Measurements from ENCODE around the gene PODN. TPM values are rescaled to one million over a fixed set of nuclear protein-coding genes. Genes with fewer than 3 reads are reported as not detected.

The PODN gene
- total RNA-seq, 1 donor from 2014 or later: 245 TPM

DNA sequence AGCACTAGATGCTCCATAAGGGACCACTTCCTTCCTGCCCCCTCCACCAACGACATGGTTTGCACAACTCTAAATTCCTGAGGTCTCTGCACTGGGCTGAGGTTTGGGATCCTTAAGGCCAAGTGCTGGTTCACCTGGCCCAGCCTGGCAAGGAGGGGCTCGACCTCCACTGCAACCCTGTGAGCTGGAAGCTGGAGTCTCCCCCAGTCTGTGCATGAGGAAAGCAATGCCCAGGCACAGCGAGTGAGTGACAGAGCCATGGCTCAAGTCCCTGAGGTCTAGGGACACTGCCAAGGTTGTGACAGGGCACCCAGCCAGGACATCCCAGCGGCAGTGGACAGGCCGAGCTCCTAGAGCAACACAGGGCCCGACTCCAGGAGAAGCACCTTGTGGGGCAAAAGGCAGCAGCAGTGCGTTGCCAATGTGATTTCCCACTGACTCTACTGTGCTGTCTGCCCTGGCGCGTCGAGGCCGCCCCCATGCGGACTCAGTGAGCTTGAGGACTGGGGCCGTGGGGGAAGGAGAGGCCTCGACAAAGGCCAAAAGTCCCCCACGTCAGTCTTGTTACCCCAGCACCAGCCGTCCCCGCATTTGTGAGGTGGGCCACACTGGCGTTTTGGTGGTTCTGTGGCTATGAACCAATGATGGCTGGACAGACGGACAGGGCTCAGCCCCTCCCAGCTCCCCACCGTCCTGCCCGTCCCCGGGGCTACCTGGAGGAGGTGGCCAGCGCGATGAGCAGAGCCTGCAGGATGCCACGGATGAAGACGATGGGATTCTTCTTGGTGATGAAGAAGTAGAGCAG lies 30.0 kb downstream of the PODN start:
- Histone ChIP-seq H3K4me3 (no peak overlapping the region), H3K36me3 (no peaks in the 10 kb centered on the region)

GRCh38 chr1:53092659-53093450 lies 30.8 kb downstream of the PODN start:
- intact Hi-C loops (cut with DNase I): no loop called here
- no peaks in the 10 kb centered on the region for H3K9me3 ChIP-seq
- H3K36me3 ChIP-seq: no peaks in the 10 kb centered on the region
- no peak for DNase-seq (ENCODE audit: low spot score in 2 of 2)
- no peaks in the 10 kb centered on the region for H3K4me1 ChIP-seq
- H3K27ac ChIP-seq: no peak overlapping the region
- no peak for TF ChIP-seq CTCF (IDR thresholded peaks at IDR 0.05)
- H3K27me3 ChIP-seq: no peaks in the 10 kb centered on the region
- H3K4me3 ChIP-seq: no peak overlapping the region

More for the DNA sequence above, 30.0 kb downstream of the PODN start:
- intact Hi-C loops (cut with DNase I): no loop called here
- Histone ChIP-seq H3K9me3 (no peaks in the 10 kb centered on the region), H3K27me3 (no peaks in the 10 kb centered on the region), H3K27ac (no peak overlapping the region), H3K4me1 (no peaks in the 10 kb centered on the region)
- TF ChIP-seq CTCF (IDR thresholded peaks at IDR 0.05): no peak
- no peak for DNase-seq (ENCODE audit: low spot score in 2 of 2)

DNA sequence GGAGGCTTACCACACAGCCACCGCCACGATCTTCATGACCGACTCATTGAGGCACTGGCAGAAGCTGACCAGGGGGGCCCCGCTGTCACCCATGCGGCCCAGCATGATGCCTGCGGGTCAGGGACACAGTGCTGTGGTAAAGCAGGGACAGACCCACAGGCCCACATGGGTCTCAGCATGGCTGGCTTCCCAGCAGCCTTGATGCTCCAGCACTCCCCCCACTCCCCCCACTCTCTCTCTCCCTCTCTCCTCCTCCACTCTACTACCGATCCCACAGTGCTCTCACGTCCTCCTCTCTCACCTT lies 31.4 kb downstream of the PODN start:
- Histone ChIP-seq H3K27ac (no peak overlapping the region), H3K36me3 (no peaks in the 10 kb centered on the region), H3K27me3 (no peaks in the 10 kb centered on the region), H3K9me3 (no peaks in the 10 kb centered on the region), H3K4me3 (no peak overlapping the region), H3K4me1 (no peaks in the 10 kb centered on the region)
- TF ChIP-seq CTCF (IDR thresholded peaks at IDR 0.05): no peak
- intact Hi-C loops (cut with DNase I): no loop called here
- DNase-seq (ENCODE audit: low spot score in 2 of 2): no peak

GRCh38 chr1:53093778-53094532 lies 31.9 kb downstream of the PODN start:
- no peak for DNase-seq (ENCODE audit: low spot score in 2 of 2)
- intact Hi-C loops (cut with DNase I): no loop called here
- no peak for TF ChIP-seq CTCF (IDR thresholded peaks at IDR 0.05)
- Histone ChIP-seq H3K36me3 (no peaks in the 10 kb centered on the region), H3K27me3 (no peaks in the 10 kb centered on the region), H3K4me3 (no peak overlapping the region), H3K27ac (no peak overlapping the region), H3K4me1 (no peaks in the 10 kb centered on the region), H3K9me3 (no peaks in the 10 kb centered on the region)

DNA sequence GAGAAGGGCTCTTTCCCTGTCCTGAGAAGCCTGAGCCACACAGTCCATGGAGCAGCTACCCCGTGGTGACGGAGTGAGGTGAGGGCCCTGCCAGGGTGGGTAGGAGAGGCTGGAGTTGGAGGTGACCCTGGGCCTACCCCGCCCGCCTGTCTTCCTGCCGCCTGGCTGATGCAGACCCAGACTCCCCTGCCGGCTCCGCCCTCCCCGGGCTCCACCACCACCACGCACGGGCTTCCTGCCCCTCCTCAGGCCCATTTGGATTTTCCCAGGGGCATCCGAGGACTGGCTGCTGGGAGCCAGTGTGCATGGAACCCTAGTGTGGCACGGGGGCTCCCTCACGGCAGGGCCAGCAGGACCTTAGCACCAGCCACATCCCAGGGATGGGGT lies 32.5 kb downstream of the PODN start:
- no peaks in the 10 kb centered on the region for H3K9me3 ChIP-seq
- no peaks in the 10 kb centered on the region for H3K36me3 ChIP-seq
- H3K4me1 ChIP-seq: no peaks in the 10 kb centered on the region
- no peaks in the 10 kb centered on the region for H3K27me3 ChIP-seq
- TF ChIP-seq CTCF (IDR thresholded peaks at IDR 0.05): no peak
- no peak overlapping the region for H3K4me3 ChIP-seq
- H3K27ac ChIP-seq: no peak overlapping the region
- intact Hi-C loops (cut with DNase I): no loop called here
- no peak for DNase-seq (ENCODE audit: low spot score in 2 of 2)

Data from ascending aorta (tissue), 2 donors.